IMR-90 (cell line): ENCODE results near the gene ZNF512B. TPM values are rescaled to one million over a fixed set of nuclear protein-coding genes. Genes with fewer than 3 reads are reported as not detected.

ENCODE experiments used
- ATAC-seq: fragments of 200-7000 bp; cut with Tn5 transposase; 2 replicates; pipeline ENCODE4 v1.9.1; 2020; ENCODE audit warnings: low read depth, mild to moderate bottlenecking, moderate library complexity
- BruUV-seq: library from RNA; stranded (reverse); fragments of 400-500 nt; replicated peaks from 2 replicates; lab custom pipeline; 2021; lab: Mats Ljungman, UMichigan
- CTCF ChIA-PET: fragments of 300-600 bp; formaldehyde crosslinking; extraction: SDS; loops from one replicate; lab custom pipeline; 2021; ENCODE audit warnings: antibody characterized with exemption; lab: Yijun Ruan, JAX
- POLR2A ChIA-PET: fragments of 300-600 bp; sonication (Branson Sonifier 250); formaldehyde crosslinking; loops from one replicate; lab custom pipeline; 2022; ENCODE audit warnings: antibody characterized with exemption; ENCODE audit not compliant: unreplicated experiment; lab: Charles Lee
- DNase-seq: peaks from one replicate; pipeline ENCODE4 v3.0.0; 2013
- H2AFZ ChIP-seq: replicated peaks from 2 replicates; pipeline ENCODE3; 2013; ENCODE audit warnings: low read length, mild to moderate bottlenecking; ENCODE audit not compliant: poor library complexity
- H2AK5ac ChIP-seq: 2 replicates; pipeline ENCODE4 v1.6.1; 2013; ENCODE audit warnings: low read depth, low read length, inconsistent platforms
- H2AK9ac ChIP-seq: replicated peaks from 2 replicates; pipeline ENCODE3; 2013; ENCODE audit warnings: mild to moderate bottlenecking, low read depth, low read length, moderate library complexity; ENCODE audit not compliant: poor library complexity
- H2BK120ac ChIP-seq: 2 replicates; pipeline ENCODE4 v1.6.1; 2013; ENCODE audit warnings: low read depth, low read length, inconsistent platforms
- H2BK15ac ChIP-seq: 3 replicates; pipeline ENCODE4 v1.6.1; 2013; ENCODE audit warnings: low read depth, low read length, inconsistent platforms
- H2BK20ac ChIP-seq: 2 replicates; pipeline ENCODE4 v1.6.1; 2013; ENCODE audit warnings: low read depth, mild to moderate bottlenecking, inconsistent platforms, low read length, moderate library complexity
- H2BK5ac ChIP-seq: 2 replicates; pipeline ENCODE4 v1.6.1; 2013; ENCODE audit warnings: mild to moderate bottlenecking, low read depth, low read length, inconsistent platforms; ENCODE audit not compliant: poor library complexity, severe bottlenecking
- H3K14ac ChIP-seq: replicated peaks from 2 replicates; pipeline ENCODE4 v1.6.1; 2013; ENCODE audit warnings: low read depth, low read length, inconsistent platforms
- H3K18ac ChIP-seq: 2 replicates; pipeline ENCODE4 v1.6.1; 2013; ENCODE audit warnings: low read depth, low read length, control low read depth
- H3K23ac ChIP-seq: 2 replicates; pipeline ENCODE4 v1.6.1; 2013; ENCODE audit warnings: low read depth, low read length, inconsistent platforms
- H3K27ac ChIP-seq: 2 replicates; pipeline ENCODE4 v1.5.1; 2013; ENCODE audit warnings: mild to moderate bottlenecking, control low read depth, low read length; ENCODE audit not compliant: insufficient read depth
- H3K27me3 ChIP-seq: 2 replicates; pipeline ENCODE4 v1.6.1; 2013; ENCODE audit warnings: low read length; ENCODE audit not compliant: control insufficient read depth, insufficient read depth
- H3K36me3 ChIP-seq: 2 replicates; pipeline ENCODE4 v1.6.1; 2013; ENCODE audit warnings: low read length, mixed read lengths; ENCODE audit not compliant: control insufficient read depth, insufficient read depth
- H3K4ac ChIP-seq: 2 replicates; pipeline ENCODE4 v1.6.1; 2013; ENCODE audit warnings: low read depth, low read length, inconsistent platforms
- H3K4me1 ChIP-seq: 2 replicates; pipeline ENCODE4 v1.6.1; 2013; ENCODE audit warnings: low read length, mixed read lengths; ENCODE audit not compliant: control insufficient read depth, insufficient read depth
- H3K4me2 ChIP-seq: 2 replicates; pipeline ENCODE4 v1.6.1; 2013; ENCODE audit warnings: low read depth, mild to moderate bottlenecking, control low read depth, low read length, moderate library complexity
- H3K4me3 ChIP-seq: 2 replicates; pipeline ENCODE4 v1.5.1; 2013; ENCODE audit warnings: low read depth, mild to moderate bottlenecking, control low read depth, low read length, moderate library complexity; ENCODE audit not compliant: insufficient read depth
- H3K56ac ChIP-seq: 2 replicates; pipeline ENCODE4 v1.6.1; 2013; ENCODE audit warnings: low read length, inconsistent platforms; ENCODE audit not compliant: insufficient read depth; ENCODE audit errors: extremely low read depth
- H3K79me1 ChIP-seq, 2 experiments: 2 replicates each; pipeline ENCODE4 v1.6.1; 2013; ENCODE audit warnings: low read length in 2 of 2, inconsistent platforms in 1 of 2, low read depth in 1 of 2
- H3K9ac ChIP-seq: 2 replicates; pipeline ENCODE4 v1.6.1; 2013; ENCODE audit warnings: low read depth, low read length, control low read depth
- H3K9me1 ChIP-seq: 2 replicates; pipeline ENCODE4 v1.6.1; 2013; ENCODE audit warnings: low read length, inconsistent platforms; ENCODE audit not compliant: insufficient read depth
- H3K9me3 ChIP-seq: 2 replicates; pipeline ENCODE4 v1.6.1; 2013; ENCODE audit warnings: low read length; ENCODE audit not compliant: control insufficient read depth, insufficient read depth
- H4K20me1 ChIP-seq: 2 replicates; pipeline ENCODE4 v1.6.1; 2013; ENCODE audit warnings: low read length, inconsistent platforms; ENCODE audit not compliant: insufficient read depth
- H4K5ac ChIP-seq: 2 replicates; pipeline ENCODE4 v1.6.1; 2013; ENCODE audit warnings: mild to moderate bottlenecking, low read depth, low read length, control low read depth
- H4K8ac ChIP-seq, 2 experiments: 2 replicates each; pipeline ENCODE4 v1.6.1; 2013; ENCODE audit warnings: low read depth in 2 of 2, low read length in 2 of 2, control low read depth in 1 of 2, inconsistent platforms in 1 of 2
- H4K91ac ChIP-seq: 2 replicates; pipeline ENCODE4 v1.6.1; 2013; ENCODE audit warnings: low read depth, low read length, inconsistent platforms; ENCODE audit not compliant: insufficient read depth
- RAD21 ChIP-seq: IDR thresholded peaks from 2 replicates; pipeline ENCODE4 v1.6.1; 2012; ENCODE audit warnings: low read length, improper control_type of control experiment
- SMC3 ChIP-seq: fragments of 150-350 bp; IDR thresholded peaks from 2 replicates; pipeline ENCODE4 v1.6.1; 2016; ENCODE audit warnings: low read depth, mild to moderate bottlenecking, antibody characterized with exemption, low read length, moderate library complexity
- WGBS, 2 experiments: methylation state at CpG; one replicate each; pipeline versions ENCODE4 v1.1.5 to v1.1.7; 2013; ENCODE audit warnings: missing lambda C conversion rate in 2 of 2; ENCODE audit not compliant: insufficient read length in 1 of 2; ENCODE audit errors: extremely low coverage in 2 of 2; 5-methylcytosine and 5-hydroxymethylcytosine counted together
- dilution Hi-C: fragments of 300-500 bp; cut with HindIII; formaldehyde crosslinking; loops from one replicate; pipeline ENCODE4 v1.14.3; 2018; ENCODE audit warnings: low sequenced_read_pairs; ENCODE audit not compliant: unreplicated experiment
- in situ Hi-C: fragments of 300-500 bp; cut with MboI; formaldehyde crosslinking; loops from 3 replicates; pipeline ENCODE4 v1.14.3; 2019; ENCODE audit warnings: low sequenced_read_pairs, inconsistent platforms, mixed read lengths
- intact Hi-C: fragments of 100-400 bp; cut with micrococcal nuclease; formaldehyde crosslinking; loops from 2 replicates; pipeline ENCODE4 v1.10.0; 2022
- polyA plus RNA-seq, 3 experiments: library from polyadenylated mRNA; depleted of rRNA; stranded (reverse); fragments of >200 nt; gene quantifications; 2 replicates each; pipeline ENCODE4 v1.2.3, GENCODE V29; 2012; ENCODE audit warnings: low replicate concordance in 1 of 3
- total RNA-seq: library from RNA; depleted of rRNA; stranded (reverse); fragments of >200 nt; gene quantifications from 2 replicates; pipeline ENCODE4 v1.2.3, GENCODE V29; 2012
- TF ChIP-seq, protein P1 (sequence below): fragments of 150-350 bp; IDR thresholded peaks from 2 replicates; pipeline ENCODE4 v1.6.1; 2016; ENCODE audit warnings: low read depth, mild to moderate bottlenecking, low read length, moderate library complexity, borderline replicate concordance

Gene ZNF512B
- total and polyA plus RNA-seq, 2 of the 4 experiments (the other 2 are of a cell fraction) = 6.5 to 15.6 TPM

DNA sequence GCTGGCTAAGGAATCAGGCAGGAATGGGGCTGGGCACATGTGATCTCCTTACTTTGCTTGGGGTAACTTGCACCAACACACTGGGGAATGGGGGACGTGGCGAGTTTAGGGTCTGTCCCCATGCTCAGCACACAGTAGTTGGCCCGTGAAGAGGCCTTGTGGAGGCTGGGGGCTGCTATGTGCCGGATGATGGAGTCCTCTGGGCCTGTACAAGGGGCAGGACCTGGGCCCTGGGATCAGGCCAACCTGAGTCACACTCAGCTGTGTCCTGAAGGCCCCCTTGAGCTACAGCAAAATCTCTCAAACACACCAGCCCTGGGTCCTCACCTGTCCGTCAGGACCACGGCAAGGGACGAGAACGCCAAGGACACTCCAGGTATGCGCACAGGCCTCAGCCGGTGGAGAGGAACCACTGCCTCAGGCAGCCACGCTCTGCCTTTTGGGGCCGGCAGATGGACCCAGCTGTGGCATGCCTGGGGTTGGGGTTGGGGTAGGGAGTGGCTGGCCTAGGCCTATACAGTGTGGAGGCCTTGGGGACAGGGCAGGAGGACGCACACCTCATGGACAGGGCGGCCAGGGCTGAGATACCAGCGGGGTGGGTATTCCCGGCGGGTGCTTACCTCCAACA is 24.6 kb downstream of the ZNF512B start:
- Histone ChIP-seq H4K8ac (no peak overlapping the region), H3K4me2 (no peak overlapping the region), H2AFZ (no peak overlapping the region), H4K20me1 (peaks cover 94% of the 10 kb centered on the region), H3K4me1 (peaks cover 15% of the 10 kb centered on the region), H3K4ac (no peak overlapping the region), H3K36me3 (peaks cover 47% of the 10 kb centered on the region), H2BK5ac (no peak overlapping the region), H2BK20ac (no peak overlapping the region), H3K27me3 (no peaks in the 10 kb centered on the region), H3K18ac (no peak overlapping the region), H2BK15ac (no peak overlapping the region), H2BK120ac (no peak overlapping the region), H3K4me3 (no peak overlapping the region), H3K56ac (no peak overlapping the region), H3K23ac (no peak overlapping the region), H3K9me1 (peaks cover 22% of the 10 kb centered on the region), H3K79me1 (peaks cover 16 to 82% of the 10 kb centered on the region in 2 experiments), H2AK5ac (no peak overlapping the region), H3K14ac (no peak overlapping the region), H3K9me3 (no peaks in the 10 kb centered on the region), H4K5ac (no peak overlapping the region), H4K91ac (no peak overlapping the region), H2AK9ac (no peak overlapping the region), H3K9ac (no peak overlapping the region), H3K27ac (no peak overlapping the region)
- 84% methylated on average over 7 of the region's 17 CpGs; no CpG with 5 or more reads in 1 of the 2 experiments for WGBS, 2 experiments
- ChIA-PET CTCF (no interaction called here), POLR2A (no interaction called here)
- intact Hi-C loops (no loop called here), dilution Hi-C loops (no loop called here), in situ Hi-C loops (no loop called here)
- BruUV-seq = no TSS peak
- TF ChIP-seq RAD21 (no peak), SMC3 (no peak)
- TF ChIP-seq, protein P1, sequence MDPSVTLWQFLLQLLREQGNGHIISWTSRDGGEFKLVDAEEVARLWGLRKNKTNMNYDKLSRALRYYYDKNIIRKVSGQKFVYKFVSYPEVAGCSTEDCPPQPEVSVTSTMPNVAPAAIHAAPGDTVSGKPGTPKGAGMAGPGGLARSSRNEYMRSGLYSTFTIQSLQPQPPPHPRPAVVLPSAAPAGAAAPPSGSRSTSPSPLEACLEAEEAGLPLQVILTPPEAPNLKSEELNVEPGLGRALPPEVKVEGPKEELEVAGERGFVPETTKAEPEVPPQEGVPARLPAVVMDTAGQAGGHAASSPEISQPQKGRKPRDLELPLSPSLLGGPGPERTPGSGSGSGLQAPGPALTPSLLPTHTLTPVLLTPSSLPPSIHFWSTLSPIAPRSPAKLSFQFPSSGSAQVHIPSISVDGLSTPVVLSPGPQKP = no peak
- no peak for ATAC-seq
- no peak for DNase-seq
